Skeletal muscle satellite cell (primary cell): ENCODE measurements around the gene H2BK1.

Experiments used
- H3K27me3 ChIP-seq: 2 replicates; pipeline ENCODE4 v1.7.0; 2013; ENCODE audit warnings: low read length; ENCODE audit not compliant: control insufficient read depth, insufficient read depth
- H3K36me3 ChIP-seq: 2 replicates; pipeline ENCODE4 v1.7.0; 2013; ENCODE audit warnings: mild to moderate bottlenecking, control low read depth, low read length; ENCODE audit not compliant: insufficient read depth
- H3K4me1 ChIP-seq: 2 replicates; pipeline ENCODE4 v1.7.0; 2013; ENCODE audit warnings: low read length; ENCODE audit not compliant: control insufficient read depth, insufficient read depth
- H3K4me2 ChIP-seq: 2 replicates; pipeline ENCODE4 v1.7.0; 2013; ENCODE audit warnings: mild to moderate bottlenecking, low read length
- H3K4me3 ChIP-seq: 2 replicates; pipeline ENCODE4 v1.7.0; 2013; ENCODE audit warnings: low read length
- H3K9ac ChIP-seq: 2 replicates; pipeline ENCODE4 v1.7.0; 2013; ENCODE audit warnings: mild to moderate bottlenecking, low read depth, low read length, moderate library complexity
- H3K9me3 ChIP-seq: replicated peaks from 2 replicates; pipeline ENCODE4 v1.7.0; 2013; ENCODE audit warnings: mild to moderate bottlenecking, control low read depth, low read length

The H2BK1 gene

DNA sequence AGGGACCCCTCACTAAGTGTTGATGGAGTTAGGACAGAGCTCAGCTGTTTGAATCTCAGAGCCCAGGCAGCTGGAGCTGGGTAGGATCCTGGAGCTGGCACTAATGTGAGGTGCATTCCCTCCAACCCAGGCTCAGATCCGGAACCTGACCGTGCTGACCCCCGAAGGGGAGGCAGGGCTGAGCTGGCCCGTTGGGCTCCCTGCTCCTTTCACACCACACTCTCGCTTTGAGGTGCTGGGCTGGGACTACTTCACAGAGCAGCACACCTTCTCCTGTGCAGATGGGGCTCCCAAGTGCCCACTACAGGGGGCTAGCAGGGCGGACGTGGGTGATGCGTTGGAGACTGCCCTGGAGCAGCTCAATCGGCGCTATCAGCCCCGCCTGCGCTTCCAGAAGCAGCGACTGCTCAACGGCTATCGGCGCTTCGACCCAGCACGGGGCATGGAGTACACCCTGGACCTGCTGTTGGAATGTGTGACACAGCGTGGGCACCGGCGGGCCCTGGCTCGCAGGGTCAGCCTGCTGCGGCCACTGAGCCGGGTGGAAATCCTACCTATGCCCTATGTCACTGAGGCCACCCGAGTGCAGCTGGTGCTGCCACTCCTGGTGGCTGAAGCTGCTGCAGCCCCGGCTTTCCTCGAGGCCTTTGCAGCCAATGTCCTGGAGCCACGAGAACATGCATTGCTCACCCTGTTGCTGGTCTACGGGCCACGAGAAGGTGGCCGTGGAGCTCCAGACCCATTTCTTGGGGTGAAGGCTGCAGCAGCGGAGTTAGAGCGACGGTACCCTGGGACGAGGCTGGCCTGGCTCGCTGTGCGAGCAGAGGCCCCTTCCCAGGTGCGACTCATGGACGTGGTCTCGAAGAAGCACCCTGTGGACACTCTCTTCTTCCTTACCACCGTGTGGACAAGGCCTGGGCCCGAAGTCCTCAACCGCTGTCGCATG lies 27.2 kb upstream of the H2BK1 start:
- H3K36me3 ChIP-seq: peaks cover 83% of the 10 kb centered on the region
- H3K4me1 ChIP-seq: peaks cover 9% of the 10 kb centered on the region
- no peaks in the 10 kb centered on the region for H3K9me3 ChIP-seq
- no peak overlapping the region for H3K4me3 ChIP-seq
- H3K9ac ChIP-seq: no peak overlapping the region
- no peak overlapping the region for H3K4me2 ChIP-seq
- H3K27me3 ChIP-seq: no peaks in the 10 kb centered on the region

DNA sequence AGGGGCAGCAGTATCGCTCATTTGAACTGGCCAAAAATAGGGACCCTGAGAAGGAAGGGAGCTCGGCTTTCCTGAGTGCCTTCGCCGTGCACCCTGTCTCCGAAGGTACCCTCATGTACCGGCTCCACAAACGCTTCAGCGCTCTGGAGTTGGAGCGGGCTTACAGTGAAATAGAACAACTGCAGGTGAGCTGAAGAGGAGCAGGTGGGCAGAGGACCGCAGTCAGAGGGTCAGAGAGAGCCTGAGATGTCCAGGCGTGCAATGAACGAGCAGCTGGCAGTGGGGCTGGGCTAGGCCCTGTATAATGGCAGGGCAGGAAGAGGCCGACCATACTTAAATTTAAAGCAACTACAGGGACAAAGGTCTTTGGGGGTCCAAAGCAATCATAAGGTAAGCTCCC lies 26.1 kb upstream of the H2BK1 start:
- Histone ChIP-seq H3K36me3 (peaks cover 76% of the 10 kb centered on the region), H3K4me2 (no peak overlapping the region), H3K4me3 (no peak overlapping the region), H3K4me1 (peaks cover 15% of the 10 kb centered on the region), H3K27me3 (no peaks in the 10 kb centered on the region), H3K9ac (no peak overlapping the region), H3K9me3 (no peaks in the 10 kb centered on the region)

DNA sequence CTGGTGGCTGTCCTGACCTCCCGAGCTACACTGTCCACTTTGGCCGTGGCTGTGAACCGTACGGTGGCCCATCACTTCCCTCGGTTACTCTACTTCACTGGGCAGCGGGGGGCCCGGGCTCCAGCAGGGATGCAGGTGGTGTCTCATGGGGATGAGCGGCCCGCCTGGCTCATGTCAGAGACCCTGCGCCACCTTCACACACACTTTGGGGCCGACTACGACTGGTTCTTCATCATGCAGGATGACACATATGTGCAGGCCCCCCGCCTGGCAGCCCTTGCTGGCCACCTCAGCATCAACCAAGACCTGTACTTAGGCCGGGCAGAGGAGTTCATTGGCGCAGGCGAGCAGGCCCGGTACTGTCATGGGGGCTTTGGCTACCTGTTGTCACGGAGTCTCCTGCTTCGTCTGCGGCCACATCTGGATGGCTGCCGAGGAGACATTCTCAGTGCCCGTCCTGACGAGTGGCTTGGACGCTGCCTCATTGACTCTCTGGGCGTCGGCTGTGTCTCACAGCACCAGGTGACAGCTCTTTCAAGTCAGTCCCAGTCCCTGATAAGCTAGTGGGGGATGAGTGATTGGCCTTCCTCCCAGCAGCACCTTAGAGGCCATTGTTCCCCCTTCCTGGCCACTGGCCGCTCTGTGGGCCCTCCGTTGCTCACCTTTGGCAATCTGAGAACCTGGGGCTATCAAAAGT lies 25.0 kb upstream of the H2BK1 start:
- Histone ChIP-seq H3K4me1 (peaks cover 19% of the 10 kb centered on the region), H3K4me2 (no peak overlapping the region), H3K36me3 (peaks cover 66% of the 10 kb centered on the region), H3K4me3 (no peak overlapping the region), H3K9me3 (no peaks in the 10 kb centered on the region), H3K9ac (no peak overlapping the region), H3K27me3 (no peaks in the 10 kb centered on the region)

DNA sequence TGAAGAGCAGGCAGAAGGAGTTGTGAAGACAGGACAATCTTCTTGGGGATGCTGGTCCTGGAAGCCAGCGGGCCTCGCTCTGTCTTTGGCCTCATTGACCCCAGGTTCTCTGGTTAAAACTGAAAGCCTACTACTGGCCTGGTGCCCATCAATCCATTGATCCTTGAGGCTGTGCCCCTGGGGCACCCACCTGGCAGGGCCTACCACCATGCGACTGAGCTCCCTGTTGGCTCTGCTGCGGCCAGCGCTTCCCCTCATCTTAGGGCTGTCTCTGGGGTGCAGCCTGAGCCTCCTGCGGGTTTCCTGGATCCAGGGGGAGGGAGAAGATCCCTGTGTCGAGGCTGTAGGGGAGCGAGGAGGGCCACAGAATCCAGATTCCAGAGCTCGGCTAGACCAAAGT lies 23.5 kb upstream of the H2BK1 start:
- H3K4me1 ChIP-seq: peaks cover 19% of the 10 kb centered on the region
- no peaks in the 10 kb centered on the region for H3K9me3 ChIP-seq
- H3K9ac ChIP-seq: peak overlapping the region; percentile 97
- H3K36me3 ChIP-seq: peaks cover 52% of the 10 kb centered on the region
- peak overlapping the region; percentile 98 for H3K4me2 ChIP-seq
- H3K27me3 ChIP-seq: no peaks in the 10 kb centered on the region
- peak overlapping the region; percentile 94 for H3K4me3 ChIP-seq

DNA sequence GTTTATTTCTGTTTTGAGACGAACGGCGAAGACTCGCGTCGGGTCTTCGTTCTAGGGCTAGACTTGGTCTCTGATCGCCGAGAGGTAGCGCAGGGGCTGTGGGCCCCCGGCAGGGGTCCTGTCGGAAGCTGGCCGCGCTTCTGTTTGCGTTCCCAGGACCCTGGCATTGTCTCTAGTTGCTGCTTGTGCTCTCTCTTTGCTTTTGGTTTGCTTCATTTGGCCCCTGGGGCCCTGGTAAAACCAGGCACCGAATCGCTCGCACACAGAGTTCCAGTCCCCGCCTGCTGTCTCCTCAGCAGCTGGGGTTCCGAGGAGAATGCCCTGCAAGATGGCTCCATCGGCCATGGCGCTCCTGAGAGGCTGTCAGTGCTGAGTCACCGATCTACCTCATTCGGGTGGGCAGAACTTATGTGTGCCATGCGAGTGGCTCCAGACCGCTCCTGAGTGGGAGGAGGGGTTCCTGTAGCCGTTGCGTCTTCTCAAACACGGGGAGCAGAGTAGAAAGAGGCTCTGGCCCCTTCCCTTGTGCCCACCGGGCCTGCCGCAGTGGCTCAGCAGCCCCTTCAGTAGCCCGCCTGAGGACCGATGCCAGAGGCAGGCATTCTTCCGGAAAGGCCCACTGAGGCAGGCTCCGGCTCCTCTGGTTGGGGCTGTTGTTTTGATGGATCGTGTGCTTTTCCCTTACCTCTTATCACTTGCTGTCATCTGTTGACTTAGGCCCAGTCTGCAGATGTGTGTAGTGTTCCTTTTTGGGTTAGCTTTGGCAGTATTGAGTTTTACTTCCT lies 22.8 kb upstream of the H2BK1 start:
- Histone ChIP-seq H3K36me3 (peaks cover 46% of the 10 kb centered on the region), H3K9me3 (no peaks in the 10 kb centered on the region), H3K9ac (peak overlapping the region; percentile 97), H3K4me1 (peaks cover 22% of the 10 kb centered on the region), H3K4me2 (peak overlapping the region; percentile 98), H3K27me3 (no peaks in the 10 kb centered on the region), H3K4me3 (peak overlapping the region; percentile 94)

DNA sequence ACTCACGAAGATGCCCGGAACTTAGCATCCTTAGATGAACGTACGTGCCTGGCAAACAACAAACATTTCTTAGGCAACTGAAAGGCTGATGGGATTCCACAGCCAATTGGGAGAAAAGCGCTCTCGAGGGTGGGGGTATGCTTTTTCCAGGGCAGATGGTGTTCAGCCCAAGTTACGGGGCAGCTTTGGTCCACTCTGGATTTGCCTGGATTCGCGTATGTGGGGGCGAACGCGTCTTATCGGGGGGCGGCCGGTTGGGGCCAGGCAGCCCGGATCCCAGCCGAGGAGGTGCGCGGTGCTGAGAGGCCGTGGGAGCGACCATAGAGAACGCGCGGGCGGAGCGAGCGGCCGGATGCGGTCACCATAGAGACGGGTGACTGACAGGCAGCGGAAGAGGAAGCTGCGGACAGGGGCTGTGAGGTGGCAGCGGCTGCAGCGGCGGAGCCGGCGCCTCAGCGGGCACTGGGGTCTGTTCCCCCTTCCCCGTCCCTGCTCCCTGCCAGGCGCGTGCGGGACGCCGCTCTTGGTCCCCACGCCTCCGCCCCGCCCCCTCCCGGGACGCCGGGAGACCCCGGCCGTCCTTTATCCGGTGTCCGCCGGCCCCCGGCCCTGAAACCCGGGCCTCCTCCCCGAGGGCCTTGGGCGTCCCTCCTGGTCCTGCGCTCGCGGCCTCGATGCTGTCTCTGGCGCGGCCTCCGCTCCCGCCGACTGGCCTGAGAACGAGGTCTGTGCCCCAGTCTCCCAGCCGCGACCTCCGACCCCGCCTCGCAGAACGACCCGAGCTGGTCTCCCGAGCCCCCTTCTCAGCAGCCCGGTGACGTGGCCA lies 22.0 kb upstream of the H2BK1 start, which contains the start of gene CHPF2:
Gene CHPF2 (plus strand): TSS at position 393 of the 826 bp plus-strand sequence. CDS start 1,529 bp downstream, outside the sequence.
- peak within 1 kb of the TSS; percentile 98 for H3K4me2 ChIP-seq
- H3K9ac ChIP-seq: peak within 1 kb of the TSS; percentile 97
- H3K9me3 ChIP-seq: no peaks in the 10 kb centered on the region
- no peaks in the 10 kb centered on the region for H3K27me3 ChIP-seq
- peaks cover 38% of the 10 kb centered on the region for H3K36me3 ChIP-seq
- H3K4me1 ChIP-seq: peaks cover 26% of the 10 kb centered on the region
- peak within 1 kb of the TSS; percentile 94 for H3K4me3 ChIP-seq

DNA sequence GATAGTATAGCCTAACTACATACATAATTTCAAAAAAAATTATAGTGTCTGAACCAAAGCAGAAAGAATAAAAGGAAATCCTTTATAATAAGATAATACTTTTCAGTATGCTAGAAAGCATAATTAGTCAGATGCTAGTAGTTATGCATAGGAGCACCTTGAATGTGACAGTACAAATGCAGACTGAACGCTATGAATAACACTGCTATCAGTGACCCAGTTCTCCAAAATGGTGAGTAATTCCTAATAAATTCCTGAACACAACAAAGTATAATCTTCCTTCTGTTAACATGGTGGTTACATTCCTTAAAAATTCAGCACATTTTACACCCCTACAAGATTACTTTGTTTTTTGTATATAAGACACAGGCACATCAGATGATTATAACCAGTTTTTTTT lies 20.8 kb upstream of the H2BK1 start:
- Histone ChIP-seq H3K9me3 (no peaks in the 10 kb centered on the region), H3K4me2 (peak overlapping the region; percentile 98), H3K27me3 (no peaks in the 10 kb centered on the region), H3K9ac (no peak overlapping the region), H3K4me3 (no peak overlapping the region), H3K36me3 (peaks cover 26% of the 10 kb centered on the region), H3K4me1 (peaks cover 29% of the 10 kb centered on the region)

DNA sequence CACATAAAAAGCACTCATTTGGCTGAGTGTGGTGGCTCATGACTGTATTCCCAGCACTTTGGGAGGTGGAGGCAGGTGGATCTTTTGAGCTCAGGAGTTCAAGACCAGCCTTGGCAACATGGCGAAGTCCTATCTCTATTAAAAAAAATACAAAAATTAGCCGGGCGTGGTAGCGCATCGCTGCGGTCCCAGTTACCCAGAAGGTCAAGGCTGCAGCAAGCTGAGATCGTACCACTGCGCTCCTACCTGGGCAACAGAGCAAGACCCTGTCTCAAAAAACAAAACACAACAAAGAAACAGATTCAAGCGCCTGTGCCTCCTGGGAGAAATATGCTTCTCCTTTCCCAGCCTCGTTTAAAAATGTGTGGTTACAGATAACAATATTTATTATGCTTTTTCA lies 19.0 kb upstream of the H2BK1 start:
- no peak overlapping the region for H3K9ac ChIP-seq
- H3K4me2 ChIP-seq: no peak overlapping the region
- no peaks in the 10 kb centered on the region for H3K9me3 ChIP-seq
- peaks cover 37% of the 10 kb centered on the region for H3K4me1 ChIP-seq
- H3K4me3 ChIP-seq: no peak overlapping the region
- H3K27me3 ChIP-seq: no peaks in the 10 kb centered on the region
- H3K36me3 ChIP-seq: peaks cover 23% of the 10 kb centered on the region

DNA sequence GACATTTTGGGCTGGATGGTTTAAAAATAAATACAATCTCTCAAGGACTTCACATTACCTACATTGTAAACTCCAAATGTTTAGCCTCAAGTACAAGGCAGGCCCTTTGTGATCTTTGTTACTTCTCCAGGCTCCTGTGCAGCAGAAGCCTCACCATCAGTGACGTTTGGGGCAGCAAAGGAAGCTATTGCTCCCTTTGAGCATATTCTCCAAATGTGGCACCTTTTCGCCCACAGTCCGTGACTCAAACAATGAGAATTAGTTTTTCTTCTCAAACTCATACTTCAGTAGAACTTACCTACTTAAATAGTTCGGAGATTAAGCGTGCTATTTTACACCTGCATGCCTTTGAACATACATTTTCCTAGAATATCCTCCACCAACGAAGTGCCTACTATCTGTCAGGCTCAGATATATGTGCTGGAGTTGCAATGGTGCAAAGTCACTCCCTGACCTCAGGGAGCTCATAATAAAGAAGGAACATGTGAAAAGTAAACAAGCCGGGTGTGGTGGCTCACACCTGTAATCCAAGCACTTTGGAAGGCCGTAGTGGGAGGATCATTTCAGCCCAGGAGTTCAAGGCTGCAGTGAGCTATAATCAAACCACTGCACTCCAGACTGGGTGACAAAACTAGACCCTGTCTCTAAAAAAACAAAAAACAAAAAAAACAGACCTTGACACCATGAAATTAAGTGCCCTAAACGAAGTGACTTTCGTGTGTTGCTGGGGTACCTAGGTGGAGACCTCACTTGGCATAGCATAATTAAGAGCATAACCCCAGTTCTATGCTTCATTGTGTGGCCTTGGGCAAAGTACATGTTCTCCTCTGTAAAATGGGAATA lies 18.0 kb upstream of the H2BK1 start:
- Histone ChIP-seq H3K27me3 (no peaks in the 10 kb centered on the region), H3K9me3 (no peaks in the 10 kb centered on the region), H3K36me3 (peaks cover 26% of the 10 kb centered on the region), H3K4me1 (peaks cover 29% of the 10 kb centered on the region), H3K4me3 (peak overlapping the region; percentile 77), H3K9ac (peak overlapping the region; percentile 81), H3K4me2 (peak overlapping the region; percentile 87)
